Hypothalamus (tissue), 51 donors: ENCODE data around the gene GSTM4.
"Not testable (repeated sequence)": the region's sequence is repeated elsewhere in the genome, so short reads cannot be mapped to it uniquely, and the experiment has no call there.

ENCODE experiments used
- DNase-seq, 51 donors: peaks; one replicate each; lab custom pipeline; 2025; lab: John Stamatoyannopoulos, UW

GSTM4 gene

GRCh38 chr1:109691759-109692158 lies 35.9 kb downstream of the GSTM4 start:
- peak in 1 of 51 donors; percentile 7 for DNase-seq

DNA sequence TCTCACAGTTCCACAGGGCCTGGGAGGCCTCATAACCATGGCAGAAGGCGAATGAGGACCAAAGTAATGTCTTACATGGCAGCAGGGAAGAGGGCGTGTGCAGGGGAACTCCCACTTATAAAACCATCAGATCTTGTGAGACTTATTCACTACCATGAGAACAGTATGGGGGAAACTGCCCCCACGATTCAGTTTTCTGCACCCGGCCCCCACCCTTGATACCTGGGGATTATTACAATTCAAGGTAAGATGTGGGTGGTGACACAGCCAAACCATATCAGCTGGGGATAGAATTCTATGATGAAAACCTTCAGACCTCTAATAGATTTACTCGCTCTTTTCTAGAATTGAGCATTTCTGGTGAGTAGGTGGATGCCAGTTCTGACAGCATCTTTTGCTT lies 38.5 kb downstream of the GSTM4 start:
- DNase-seq: not testable (repeated sequence)

DNA sequence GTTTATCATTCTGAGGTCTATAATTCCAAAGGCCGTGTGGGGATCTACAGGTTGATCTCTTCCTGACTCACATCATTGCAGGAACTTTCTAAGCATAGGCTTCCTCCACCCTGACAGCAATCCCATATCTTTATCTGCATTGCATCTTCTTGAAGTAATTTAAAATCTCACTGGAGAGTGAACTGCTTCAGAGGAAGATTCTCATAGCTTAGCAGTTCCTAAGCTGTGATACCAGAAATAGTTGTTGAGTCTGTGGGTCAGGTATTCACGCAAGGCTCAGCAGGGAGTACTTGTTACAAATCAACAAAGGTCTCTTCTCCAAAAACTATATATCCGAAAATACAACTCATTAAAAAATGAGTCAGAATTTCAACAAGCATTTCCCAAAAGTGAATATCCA lies 39.2 kb downstream of the GSTM4 start:
- not testable (repeated sequence) for DNase-seq

DNA sequence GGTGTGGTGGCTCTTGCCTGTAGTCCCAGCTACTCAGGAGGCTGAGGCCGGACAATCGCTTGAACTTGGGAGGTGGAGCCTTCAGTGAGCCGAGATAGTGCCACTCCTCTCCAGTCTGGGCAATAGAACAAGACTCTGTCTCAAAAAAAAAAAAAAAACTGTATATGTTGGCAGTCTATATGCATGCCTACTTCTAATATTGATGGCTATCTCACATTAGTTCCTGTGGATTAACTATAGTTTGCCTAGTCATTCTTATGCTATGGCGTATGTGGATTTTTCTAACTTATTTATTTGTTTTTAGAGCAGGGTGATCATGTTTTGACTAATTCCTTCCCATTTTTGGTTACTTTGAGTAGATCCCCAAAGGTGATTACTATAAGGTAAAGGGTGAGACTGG lies 41.2 kb downstream of the GSTM4 start:
- DNase-seq: no peak

DNA sequence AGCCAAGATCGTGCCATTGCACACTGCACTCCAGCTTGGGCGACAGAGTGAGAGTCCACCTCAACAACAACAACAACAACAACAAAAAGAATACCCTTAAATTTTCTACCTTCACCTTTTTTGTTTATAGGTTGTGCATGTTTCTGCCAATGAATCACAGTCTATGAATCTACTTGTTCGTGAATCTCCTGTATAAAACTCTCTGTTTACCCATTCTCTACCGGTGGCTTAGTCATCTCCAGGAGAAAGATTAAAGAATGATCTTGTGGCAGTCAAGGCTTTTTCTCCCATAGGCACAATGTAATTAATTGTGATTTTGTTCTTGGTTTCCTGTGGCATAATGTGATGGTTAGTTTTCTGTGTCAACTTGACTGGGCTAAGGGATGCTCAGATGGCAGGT lies 42.0 kb downstream of the GSTM4 start:
- DNase-seq: not testable (repeated sequence)

DNA sequence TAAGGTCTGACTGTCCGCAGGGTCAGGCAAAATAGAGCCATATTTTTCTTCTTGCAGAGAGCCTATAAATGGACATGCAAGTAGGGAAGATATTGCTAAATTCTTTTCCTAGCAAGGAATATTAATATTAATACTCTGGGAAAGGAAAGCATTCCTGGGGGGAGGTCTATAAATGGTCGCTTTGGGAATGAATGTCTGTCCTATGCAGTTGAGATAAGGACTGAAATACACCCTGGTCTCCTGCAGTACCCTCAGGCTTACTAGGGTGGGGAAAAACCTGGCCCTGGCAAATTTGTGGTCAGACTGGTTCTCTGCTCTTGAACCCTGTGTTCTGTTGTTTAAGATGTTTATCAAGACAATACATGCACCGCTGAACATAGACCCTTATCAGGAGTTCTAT lies 47.0 kb downstream of the GSTM4 start:
- DNase-seq: not testable (repeated sequence)

- DNase-seq: peak in 1 of 51 donors; percentile 4
Observed at GRCh38 chr1:109704173-109704572, 48.3 kb downstream of the GSTM4 start.

DNA sequence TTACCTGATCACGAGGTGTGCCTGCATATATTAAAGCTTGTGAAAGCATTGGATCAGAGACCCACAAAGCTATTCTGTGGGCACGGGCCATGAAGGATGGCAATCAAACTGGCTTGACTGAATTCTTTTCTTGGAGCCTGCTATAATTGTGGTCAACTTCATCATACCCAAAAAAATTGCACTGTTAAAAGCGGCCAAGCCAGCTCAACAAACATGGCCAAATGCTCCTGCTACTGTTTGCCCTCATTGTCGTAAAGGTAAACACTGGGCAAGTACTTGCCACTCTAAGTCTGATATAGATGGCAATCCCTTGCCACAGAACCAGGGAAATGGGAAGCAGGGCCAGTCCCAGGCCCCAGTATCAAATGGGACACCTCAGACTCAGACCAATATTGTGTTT lies 49.5 kb downstream of the GSTM4 start:
- DNase-seq: no peak

DNA sequence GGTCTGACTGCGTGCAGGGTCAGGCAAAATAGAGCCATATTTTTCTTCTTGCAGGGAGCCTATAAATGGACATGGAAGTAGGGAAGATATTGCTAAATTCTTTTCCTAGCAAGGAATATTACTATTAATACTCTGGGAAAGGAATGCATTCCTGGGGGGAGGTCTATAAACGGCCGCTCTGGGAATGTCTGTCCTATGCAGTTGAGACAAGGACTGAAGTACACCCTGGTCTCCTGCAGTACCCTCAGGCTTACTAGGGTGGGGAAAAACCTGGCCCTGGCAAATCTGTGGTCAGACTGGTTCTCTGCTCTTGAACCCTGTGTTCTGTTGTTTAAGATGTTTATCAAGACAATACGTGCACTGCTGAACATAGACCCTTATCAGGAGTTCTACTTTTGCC lies 53.0 kb downstream of the GSTM4 start:
- DNase-seq: not testable (repeated sequence)

DNA sequence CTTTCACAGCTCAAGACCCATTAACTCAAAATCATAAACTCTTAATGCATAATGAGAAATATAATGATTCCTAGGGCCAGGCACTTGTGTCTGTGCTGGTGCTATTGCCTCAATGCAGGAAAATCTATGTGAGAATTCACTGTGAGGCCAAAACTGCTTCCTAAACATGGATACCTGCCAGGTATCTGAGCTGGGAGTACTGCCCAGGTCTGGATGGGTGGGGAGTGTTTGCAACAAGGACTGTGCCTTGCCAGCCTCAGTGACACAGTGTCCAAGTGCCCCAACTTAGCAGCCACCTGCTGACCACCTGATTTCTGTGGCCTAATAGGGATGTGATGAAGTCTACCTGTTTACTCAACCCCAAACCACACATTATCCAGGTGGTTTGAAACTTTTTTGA lies 53.9 kb downstream of the GSTM4 start:
- not testable (repeated sequence) for DNase-seq
